HG03108 (cell line): Measurements from ENCODE around the gene MAPKAPK3.
"Not testable (repeated sequence)": the region's sequence is repeated elsewhere in the genome, so short reads cannot be mapped to it uniquely, and the experiment has no call there.

Source experiments
- ATAC-seq: cut with Tn5 transposase; IDR thresholded peaks from one replicate; pipeline ENCODE4 v1.9.1; 2021; ENCODE audit warnings: moderate library complexity; ENCODE audit not compliant: unreplicated experiment

The MAPKAPK3 gene

DNA sequence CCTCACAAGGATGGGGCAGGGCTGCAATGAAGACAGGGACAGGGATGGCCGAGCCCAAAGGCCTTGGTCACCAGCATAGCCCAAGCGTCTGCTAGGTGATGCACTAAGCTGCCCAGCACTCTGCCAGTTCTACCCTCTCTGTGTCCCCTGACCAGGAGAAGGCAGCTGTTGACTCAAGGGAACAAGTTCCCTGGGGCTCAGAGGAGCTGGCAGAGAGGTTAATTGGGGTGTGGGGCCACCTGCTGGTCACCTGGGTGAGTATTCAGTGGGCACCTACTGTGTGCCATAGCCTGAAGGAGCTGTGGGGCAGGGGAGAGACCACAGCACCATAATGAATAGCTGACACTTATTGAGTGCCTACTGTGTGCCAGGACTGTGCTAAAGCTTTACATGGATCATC is 35.8 kb downstream of the MAPKAPK3 start:
- ATAC-seq: no peak

DNA sequence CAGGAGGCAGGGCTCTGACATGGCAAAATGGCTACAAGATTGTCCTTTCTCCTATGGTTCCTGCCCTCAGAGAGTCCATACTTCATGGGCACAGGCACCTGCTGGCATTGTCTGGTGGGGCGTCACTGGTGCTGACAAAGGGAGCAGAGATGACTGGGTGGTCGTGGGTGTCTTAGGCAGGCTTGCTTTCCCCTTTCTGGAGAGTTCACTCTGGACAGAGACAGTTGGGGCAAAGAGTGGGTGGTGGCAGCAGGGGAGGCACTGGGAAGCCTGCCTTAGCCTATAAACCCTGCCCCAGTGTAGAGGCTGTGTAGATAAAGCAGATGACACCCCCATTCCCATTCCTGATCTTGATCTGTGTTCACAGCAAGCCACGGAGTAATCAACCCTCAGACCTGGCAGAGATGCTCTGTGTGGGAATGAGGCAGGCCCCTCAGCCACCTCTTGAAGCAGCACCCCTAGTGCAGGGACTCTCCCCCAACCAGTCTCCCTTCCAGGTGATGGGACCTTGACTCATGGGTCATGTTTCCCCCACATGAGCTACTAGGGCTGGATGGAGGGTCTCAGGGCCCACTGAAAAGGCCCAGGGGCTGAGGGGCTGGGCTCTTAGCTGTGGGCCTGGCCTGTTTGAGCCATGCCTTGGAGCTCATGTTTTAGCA is 37.1 kb downstream of the MAPKAPK3 start:
- ATAC-seq: no peak

DNA sequence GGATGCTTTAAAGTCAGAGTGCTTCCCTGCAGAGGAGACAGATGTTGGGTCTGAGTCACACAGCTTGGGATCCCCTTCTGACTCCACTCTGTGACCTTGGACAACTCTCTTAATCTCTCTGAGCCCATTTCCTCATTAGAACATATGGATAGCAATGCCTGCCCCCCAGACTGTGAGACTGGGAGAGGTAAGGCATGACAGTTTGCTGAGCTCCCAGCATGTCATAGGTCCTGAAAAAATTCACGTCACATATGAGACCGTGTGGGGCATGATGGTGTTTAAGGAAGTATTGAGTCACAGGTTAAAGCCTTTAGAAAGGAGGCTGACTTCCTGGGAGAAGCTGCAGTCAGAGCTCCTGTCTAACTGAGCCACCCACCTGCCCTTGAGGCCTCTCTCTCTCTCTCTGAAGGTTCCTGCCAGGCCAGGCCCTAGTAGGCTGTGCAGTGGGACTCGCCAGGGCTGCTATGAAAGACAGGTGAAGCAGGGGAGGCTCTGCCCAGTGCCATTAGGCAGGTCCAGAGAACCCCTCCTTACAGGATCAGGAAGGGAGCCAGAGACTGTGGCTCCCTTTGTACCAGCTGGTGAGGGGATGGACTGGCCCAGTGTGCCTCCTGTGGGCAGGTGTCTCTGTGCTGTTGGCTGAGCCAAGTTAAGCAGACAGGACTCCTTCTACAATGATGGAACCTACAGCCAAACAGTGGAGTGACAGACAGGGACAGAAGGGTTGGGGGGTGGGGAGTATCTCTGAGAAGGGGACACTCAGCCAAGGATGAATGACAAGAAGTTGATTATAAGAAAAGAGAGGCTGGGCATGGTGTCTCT is 38.3 kb downstream of the MAPKAPK3 start:
- no peak for ATAC-seq

DNA sequence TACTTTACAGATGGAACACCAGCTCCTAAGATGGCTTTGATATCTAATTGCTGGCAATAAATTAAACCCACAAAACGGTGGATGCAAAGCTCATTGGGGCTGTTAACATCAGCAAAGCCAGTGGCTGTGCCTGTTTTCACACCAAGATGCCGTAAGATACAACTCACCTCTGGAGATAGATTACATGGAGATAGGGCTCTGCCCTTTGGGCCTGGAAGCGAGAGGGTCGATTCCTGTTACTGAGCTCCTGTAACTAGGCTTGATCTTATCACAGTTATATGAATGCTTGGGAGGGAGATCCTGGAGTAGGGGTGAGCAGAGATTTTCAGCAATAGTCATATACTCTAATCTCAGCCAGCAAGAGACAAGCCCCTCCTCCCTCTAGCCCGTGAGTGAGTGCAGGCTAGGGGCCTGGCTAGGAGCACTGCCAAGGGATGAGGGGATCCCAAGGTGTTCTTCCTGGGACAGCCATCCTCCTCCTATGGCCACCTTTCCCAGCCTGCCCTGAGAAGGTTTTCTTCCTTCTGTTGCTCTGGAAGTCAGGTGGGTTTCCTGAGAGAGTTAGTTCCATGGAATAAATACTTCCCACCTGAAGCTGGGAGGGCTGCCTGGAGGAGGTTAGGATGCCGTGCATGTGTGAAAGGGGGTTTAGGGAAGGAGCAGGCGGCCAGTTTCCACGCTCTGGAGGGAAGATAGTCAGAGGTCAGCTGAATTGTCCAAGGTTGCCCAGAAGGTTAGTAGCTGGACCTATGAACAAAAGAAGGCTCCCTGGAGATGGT is 39.7 kb downstream of the MAPKAPK3 start:
- no peak for ATAC-seq

DNA sequence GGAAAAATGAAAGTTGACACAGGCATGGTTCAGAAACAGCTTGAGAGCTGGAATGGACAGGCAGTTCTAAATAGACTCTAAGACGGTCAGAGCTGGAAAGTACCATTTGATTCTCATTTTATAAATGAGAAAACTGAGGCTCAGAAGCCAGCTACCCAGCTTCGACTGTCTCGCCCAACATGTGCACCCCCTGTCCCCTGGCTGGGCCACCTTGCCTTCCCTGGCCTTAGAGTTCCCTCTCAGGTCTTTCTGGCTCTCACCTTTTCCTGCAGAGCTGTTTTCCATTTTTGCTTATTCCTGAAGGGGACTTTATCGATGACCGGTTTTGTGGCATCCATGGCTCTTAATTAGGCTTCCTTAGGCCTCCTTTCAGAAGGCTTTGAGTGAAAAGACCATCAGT is 40.5 kb downstream of the MAPKAPK3 start:
- ATAC-seq: no peak

DNA sequence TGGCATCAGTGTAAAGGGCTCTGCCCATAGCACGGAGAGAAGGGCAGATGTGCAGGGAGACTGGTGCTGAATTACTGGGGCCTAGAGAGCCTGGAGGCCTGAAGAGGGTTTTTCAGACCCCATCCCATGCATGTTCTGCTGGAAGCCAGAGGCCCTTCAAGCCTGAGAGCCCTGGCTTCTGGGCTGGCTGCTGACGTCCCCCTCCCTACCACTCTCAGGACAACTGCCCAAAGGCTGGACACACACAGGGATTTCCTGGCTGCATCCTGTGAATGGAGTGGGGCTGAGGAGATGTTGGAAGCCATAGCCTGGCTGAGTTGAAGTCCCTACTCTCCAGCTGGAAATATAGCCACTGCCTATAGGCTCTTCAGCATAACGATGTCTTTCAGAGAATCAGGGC is 40.9 kb downstream of the MAPKAPK3 start:
- no peak for ATAC-seq

DNA sequence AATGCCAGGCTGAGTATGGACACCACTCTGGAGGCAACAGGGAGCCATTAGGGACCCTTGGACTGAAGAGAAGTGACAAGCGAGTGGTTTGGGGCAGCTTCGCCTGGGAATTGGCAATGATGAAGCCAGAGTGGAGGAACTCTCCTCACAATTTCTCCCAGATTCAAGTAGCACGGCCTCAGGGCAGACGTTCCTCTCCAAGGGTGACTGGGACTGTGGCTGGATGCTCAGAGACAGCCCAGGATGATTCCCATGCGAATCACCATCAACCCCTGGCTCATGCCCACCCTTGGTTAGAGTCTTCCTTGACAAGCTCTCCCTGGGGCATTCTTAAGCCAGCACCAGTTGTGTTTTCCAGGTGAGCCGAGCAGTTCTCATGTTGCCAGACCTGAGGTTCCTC is 41.5 kb downstream of the MAPKAPK3 start:
- no peak for ATAC-seq

DNA sequence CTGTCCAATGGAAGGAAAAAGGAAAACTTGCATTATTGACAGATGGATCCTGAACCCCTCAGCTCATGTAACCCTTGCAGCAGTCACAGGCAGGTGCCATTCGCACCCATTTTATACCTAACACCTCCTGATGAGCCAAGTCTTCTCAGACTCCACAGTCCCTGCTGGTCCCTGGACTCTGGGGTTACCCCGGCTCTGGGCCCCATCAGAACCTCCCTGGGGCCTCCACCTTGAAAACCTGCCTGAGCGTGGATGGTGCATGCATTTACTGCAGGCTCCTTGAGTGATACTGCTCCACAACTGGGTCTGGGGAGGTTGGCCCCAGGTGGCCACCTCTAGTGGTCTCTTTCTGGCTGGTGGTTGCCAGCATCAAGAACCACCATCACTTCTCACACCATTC is 41.9 kb downstream of the MAPKAPK3 start:
- ATAC-seq: no peak

DNA sequence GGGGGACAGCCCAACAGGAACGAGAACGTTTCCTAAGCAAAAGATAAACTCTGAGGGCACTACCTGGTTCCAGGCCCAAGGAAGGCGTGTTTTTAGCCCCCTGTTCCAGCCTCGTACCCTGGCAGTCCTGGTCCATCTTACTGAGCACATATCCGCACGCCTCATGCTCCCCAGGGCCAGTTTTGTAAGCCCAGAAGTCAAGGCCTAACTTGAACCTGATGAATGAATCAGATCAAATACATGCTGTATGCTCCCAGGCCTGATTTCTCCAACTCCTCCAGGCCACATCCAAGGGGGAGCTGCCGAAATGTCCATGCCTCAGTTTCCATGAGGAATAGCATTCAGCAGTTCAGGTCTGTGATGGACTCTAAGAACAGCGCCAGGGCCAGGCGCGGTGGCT is 43.4 kb downstream of the MAPKAPK3 start:
- no peak for ATAC-seq

DNA sequence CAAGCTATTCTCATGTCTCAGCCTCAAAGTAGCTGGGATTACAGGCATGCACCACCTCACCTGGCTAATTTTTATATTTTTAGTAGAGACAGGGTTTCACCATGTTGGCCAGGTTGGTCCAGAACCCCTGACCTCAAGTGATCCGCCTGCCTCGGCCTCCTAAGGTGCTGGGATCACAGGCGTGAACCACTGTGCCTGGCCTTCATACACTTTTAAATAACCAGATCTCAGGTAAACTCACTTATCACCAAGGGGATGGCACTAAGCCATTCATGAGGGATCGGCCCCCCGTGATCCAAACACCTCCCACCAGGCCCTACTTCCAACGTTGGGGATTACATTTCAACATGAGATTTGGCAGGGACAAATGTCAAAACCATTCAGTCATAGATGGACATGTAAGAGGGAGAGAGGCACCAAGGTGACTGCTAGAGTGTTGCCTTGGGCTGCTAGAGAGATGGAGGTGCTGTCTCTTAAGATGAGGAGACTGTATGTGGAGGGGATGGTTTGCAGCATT is 44.4 kb downstream of the MAPKAPK3 start:
- no peak for ATAC-seq

DNA sequence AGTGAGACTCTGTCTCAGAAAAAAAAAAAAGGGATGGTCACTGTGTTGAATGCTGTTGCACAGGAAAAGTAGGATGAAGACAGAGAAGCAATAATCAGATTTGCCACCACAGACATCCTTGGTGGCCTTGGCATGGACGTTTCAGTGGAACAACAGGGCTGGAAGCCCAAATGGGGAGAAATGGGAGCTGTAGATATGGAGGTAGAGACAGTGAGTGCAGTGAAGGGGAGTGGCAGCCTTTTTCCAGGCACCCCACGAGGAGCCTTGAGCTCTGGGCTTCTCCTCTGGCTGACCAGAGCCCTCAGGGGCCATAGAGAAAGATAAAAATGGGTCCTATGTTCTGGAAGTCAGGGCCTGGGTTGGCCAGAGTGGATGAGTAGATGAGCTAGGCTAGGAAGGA is 45.5 kb downstream of the MAPKAPK3 start:
- ATAC-seq: no peak

DNA sequence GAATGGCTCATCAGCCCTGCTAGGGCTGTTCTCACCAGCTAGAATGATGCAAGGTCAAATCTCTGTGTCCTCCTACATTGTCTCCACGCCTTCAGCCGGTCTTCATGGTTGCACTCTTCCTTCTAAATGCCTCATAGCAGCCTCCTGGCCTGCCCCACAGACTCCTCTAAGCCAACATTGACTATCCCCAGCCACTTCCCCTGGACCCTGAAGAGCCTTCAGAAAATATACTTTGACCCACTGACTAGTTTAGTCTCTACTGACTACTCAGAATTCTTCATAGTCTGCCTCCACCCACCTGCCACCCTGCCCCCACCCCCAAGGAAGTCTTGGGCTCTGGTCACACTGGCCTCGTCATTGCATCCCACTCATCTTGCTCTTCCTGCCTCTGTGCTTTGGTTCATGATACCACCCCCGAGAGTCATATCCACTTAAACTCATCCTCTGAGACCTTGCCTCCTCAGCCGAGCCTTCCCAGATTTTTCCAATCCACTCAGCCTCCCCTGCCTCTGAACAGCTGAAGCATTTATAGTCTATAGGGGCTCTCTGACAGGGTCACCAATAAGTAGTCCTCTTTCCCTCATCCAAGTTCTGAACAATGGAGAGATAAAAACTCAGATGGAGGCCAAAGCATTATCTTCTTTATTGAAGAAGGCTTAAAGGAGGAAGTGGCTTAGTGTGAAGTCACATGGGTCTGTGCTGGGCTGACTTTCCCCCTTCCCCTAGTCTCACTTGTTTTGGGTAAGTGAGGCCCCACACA is 48.3 kb downstream of the MAPKAPK3 start:
- ATAC-seq: no peak

DNA sequence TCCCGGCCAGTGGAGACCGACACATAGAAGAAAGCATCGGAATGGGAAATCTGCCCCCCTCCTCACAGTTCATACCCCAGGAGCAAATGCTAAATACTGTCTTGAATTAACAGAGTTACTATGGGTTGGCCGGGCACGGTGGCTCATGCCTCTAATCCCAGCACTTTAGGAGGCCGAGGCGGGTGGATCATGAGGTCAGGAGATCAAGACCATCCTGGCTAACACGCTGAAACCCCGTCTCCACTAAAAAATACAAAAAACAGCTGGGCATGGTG is 48.8 kb downstream of the MAPKAPK3 start:
- not testable (repeated sequence) for ATAC-seq

DNA sequence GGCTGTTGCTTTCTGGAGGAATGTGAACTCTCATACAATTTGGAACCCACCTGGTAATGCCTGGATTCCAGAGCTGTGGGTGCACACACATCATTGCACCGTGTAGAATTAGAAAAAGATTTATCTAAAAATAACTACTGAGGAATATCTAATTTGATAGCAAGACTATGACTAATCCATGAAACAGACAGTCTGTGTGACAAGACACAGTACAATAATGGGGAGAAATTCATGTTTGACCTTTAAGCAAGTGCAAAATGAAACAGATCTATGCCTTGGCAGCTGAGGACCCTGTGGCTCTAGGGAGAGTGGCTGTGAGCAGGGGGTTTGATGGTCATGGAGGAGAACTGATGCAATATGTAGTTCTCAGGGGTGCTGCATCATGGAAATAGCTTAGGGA is 49.9 kb downstream of the MAPKAPK3 start:
- no peak for ATAC-seq

DNA sequence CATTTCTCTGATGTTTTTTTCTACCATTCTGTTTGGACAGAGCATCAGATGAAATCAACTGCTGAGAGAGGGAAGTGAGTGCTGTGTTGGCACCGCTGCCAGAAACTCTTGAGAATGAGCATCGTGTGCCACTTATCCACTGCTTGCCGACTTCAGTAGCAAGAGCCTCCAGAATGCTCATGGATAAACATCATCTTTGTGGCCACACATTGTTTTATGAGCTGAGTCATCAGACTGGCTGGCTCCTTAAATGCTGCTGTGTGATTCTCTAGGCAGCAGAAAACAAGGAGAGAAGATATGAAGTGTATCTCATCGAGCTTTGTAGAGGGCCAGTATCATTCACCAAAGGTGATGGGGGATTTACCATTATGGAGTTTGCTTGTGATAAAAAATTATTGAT is 54.4 kb downstream of the MAPKAPK3 start:
- ATAC-seq: no peak

DNA sequence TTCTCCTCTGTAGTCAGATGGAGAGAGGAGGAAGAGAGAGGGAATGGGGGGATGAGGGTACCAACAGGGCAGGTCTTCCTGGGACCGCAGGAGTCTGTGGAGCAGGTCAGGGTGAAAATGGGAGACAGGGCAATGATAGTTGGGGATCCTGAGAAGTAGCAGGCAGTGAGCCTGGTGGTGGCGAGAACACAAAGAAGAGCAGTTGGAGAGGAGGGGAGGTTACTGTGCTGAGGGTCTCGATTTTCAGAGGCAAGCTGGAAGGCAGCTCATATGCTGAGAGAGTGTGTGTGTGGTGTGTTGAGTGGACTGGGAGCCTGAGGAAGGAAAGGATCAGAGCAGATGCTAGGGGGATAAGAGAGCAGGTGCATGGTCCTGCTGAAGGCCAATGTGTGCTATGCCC is 55.7 kb downstream of the MAPKAPK3 start:
- ATAC-seq: no peak

DNA sequence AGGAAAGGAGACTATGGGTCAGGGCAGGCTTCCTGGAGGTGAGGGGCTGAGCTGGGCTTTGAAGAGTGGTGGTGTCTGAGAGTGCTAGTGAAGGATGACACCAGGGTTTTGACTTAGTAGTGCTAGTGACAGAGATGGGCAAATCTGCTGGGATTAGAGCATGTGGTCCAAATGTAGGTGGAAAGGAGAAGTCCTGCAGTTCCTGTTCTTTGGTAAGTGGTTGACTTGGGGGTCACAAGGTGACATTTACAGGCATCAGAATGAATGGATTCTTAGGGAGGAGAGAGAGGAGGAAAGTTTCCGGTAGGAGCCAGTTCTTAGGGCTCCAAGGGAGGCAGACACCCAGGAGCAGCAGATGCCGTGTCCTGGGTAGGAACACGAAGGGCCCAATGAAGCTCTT is 57.0 kb downstream of the MAPKAPK3 start:
- ATAC-seq: no peak

DNA sequence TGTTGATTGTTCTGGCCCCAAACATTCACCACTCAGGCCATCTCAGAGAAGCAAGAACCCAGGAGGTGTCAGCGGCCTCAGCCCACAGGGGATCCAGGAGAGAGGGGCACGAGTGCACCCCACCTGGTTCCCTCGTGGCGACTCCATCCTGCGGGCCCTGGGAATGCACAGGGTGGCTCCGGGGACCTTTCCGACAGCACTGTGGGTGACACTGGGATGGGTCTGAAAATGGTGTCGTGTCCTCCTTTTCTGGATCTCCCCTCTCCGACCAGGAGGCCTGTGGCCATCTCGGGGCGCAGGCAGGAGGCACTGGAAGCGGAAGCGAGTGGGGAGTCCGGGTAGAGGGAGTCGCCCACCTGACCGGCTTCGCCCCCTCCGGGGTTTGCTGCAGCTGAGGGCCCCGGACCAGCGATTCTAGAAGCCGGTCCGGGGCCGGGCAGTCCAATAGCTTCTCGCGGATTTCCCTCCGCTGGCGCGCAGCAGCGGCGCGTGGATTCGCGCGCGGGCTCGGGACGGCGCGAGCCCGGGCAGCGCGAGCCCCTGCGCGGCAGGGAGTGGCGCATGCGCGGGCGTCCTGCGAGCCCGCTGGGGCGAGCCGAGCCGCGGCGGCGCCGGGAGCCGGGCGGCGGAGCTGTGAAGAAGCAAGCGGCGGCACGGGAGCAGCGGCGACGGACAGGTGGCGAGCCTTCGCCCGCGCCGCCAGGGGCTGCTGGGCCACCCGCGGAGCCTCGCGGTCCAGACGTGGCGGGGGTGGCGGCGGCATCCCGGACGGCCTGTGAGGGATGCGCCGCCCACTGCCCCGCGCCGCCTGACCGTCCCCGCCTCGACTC is 57.6 kb downstream of the MAPKAPK3 start, which contains the start of gene DOCK3:
Gene DOCK3 (plus strand): TSS at position 579 of the 830 bp plus-strand sequence. CDS start 337 bp downstream, outside the sequence.
- no peak for ATAC-seq

DNA sequence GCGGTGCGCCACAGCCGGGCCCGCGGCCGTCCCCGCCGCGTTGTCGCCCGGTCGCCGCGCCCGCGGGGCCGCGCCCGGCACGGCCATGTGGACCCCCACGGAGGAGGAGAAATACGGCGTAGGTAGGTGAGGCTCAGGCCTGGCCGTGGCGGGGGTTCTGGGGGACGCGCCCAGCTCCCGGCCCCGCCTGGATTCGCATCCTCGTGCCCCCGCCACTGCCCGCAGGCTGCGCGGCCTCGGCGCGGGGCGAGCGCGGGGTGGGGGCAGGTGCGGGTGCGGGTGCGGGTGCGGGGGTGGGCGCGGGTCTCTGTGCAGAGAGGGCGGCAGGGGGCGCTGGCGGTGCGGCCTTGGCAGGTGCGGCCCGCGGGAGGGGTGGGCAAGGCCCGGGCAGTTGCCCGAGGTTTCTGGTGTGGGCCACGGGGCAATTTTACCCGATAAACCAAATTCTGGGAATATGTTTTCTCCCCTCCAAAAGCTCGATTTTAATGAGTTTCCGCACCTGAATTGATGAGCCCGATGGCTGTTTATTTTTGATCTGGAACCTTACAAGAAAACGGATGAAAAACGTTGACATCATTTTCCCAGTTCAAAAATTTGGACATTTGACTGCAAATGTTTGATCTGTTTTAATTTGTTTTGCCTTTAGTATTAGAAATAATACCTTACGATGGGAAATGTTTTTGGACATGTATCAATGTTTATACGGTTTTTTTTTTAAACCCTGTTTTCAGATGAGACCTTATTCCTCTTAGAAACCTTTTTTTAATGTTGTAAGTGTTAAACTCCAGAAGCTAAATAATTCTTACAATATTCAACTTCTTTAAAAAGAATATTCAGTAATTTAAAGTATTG is 58.5 kb downstream of the MAPKAPK3 start:
- ATAC-seq: no peak
